ENCODE measurements around the gene PLXDC2.

- TF ChIP-seq EZH2 (IDR thresholded peaks at IDR 0.05; ENCODE audit: borderline replicate concordance, insufficient read depth, low read depth, low read length, poor library complexity, severe bottlenecking) (no peak), CTCF (IDR thresholded peaks at IDR 0.05) (no peak)
Measured at GRCh38 chr10:20109613-20110012, 293.4 kb downstream of the PLXDC2 start.

Data from B cell (primary cell).